Erythroblast (primary cell): ENCODE measurements around the gene TMEM14A.

Experiments used
- GATA1 ChIP-seq: IDR thresholded peaks from 2 replicates; pipeline ENCODE4 v1.6.1; 2011; ENCODE audit warnings: low read depth, mild to moderate bottlenecking, control low read depth, low read length, moderate library complexity
- POLR2A ChIP-seq: IDR thresholded peaks from 2 replicates; pipeline ENCODE4 v1.6.1; 2011; ENCODE audit warnings: mild to moderate bottlenecking, low read length

DNA sequence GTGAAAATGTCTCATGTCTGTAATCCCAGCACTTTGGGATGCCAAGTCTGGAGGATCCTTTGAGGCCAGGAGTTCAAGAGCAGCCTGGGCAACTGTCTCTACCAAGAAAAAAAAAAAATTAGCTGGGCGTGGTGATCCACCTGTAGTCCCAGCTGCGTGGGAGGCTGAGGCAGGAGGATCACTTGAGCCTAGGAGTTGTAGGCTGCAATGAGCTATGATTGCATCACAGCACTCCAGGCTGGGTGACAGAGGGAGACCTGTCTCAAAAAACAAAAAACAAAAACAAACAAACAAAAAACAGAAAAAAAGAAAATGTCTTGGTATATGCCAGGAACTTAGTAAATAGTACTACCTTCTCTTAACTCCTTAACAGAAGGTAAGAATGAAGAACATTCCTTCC is 31.4 kb upstream of the TMEM14A start:
- TF ChIP-seq POLR2A (no peak), GATA1 (no peak)
